LHCN-M2 (cell line): Measurements from ENCODE around the gene TPI1. TPM values are rescaled to one million over a fixed set of nuclear protein-coding genes. Genes with fewer than 3 reads are reported as not detected.

Source experiments
- DNase-seq: peaks from one replicate; pipeline ENCODE4 v3.0.0-alpha.2; 2012; ENCODE audit warnings: low read depth
- polyA plus RNA-seq: library from polyadenylated mRNA; unstranded; fragments of >200 nt; gene quantifications from one replicate; pipeline ENCODE4 v1.2.1, GENCODE V29; 2012; ENCODE audit warnings: missing spikeins
- total RNA-seq: library from RNA; depleted of rRNA; stranded (reverse); fragments of >200 nt; gene quantifications from 2 replicates; pipeline ENCODE4 v1.2.3, GENCODE V29; 2014; rRNA removed

TPI1 gene
- total RNA-seq: 2,020 and 2,623 TPM in 2 replicates
- polyA plus RNA-seq: 1,858 TPM

DNA sequence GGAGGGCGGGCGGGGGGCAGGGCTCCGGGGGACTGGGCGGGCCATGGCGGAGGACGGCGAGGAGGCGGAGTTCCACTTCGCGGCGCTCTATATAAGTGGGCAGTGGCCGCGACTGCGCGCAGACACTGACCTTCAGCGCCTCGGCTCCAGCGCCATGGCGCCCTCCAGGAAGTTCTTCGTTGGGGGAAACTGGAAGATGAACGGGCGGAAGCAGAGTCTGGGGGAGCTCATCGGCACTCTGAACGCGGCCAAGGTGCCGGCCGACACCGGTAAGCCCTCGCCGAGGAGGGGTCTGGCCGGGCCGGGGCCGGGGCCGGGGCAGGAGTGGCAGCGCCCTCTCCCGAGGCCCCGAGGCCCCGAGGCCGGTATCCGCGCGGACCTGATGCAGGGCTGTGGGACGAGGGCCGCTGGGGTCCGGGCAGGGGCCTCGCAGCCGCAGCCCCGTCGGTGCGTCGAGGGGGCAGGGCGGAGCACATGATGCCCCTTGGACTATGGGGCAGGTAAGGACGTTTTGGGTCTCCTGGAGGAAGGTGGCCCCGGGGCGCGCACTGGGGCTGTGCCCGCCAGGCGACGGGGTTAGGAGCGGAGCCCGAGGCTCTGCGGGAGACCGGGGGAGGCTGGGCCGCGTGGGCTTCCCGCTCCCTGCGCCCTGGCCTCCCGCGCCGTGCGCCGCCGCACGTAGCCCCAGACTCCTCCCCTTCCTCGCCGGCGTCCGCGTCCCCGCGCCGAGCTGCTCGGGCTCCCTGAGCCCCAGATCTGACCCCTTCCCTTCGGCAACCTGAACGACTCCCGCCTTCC, at the start of gene TPI1:
Gene TPI1 (plus strand): TSS at position 119 of the 798 bp plus-strand sequence. CDS start 36 bp downstream, at position 155.
- peak; percentile 77 for DNase-seq

GRCh38 chr12:6817662-6818157, 49.6 kb upstream of the TPI1 start:
- no peak for DNase-seq

- DNase-seq: no peak
These were observed 49.1 kb upstream of the TPI1 start for GRCh38 chr12:6818222-6818621.

DNA sequence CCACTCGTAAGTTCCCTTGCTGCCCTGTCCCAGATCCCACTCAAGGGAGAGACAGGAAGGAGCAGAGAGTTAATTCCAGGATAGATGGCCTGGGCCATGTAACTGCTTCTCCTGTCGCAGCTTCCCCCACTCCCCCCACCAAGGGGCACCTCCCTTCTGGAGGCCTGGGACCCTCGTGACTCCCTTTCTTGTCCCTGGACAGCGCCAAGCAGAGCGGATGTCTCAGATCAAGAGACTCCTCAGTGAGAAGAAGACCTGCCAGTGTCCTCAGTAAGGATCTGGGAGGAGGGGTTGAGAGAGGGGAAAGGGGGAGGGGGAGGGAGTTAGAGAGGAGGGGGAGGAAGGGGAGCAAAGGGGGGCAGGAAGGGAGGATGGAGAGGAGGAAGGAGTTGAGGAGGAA, 48.7 kb upstream of the TPI1 start:
- DNase-seq: no peak

GRCh38 chr12:6819106-6820030, 48.0 kb upstream of the TPI1 start:
- no peak for DNase-seq

DNA sequence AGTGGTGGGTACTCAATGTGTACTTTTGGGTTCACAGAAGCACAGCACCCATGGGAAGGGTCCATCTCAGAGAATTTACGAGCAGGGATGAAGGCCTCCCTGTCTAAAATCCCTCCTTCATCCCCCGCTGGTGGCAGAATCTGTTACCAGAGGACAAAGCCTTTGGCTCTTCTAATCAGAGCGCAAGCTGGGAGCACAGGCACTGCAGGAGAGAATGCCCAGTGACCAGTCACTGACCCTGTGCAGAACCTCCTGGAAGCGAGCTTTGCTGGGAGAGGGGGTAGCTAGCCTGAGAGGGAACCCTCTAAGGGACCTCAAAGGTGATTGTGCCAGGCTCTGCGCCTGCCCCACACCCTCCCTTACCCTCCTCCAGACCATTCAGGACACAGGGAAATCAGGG, 47.2 kb upstream of the TPI1 start:
- no peak for DNase-seq

GRCh38 chr12:6821591-6822425, 45.5 kb upstream of the TPI1 start, which contains the start of gene GPR162:
Gene GPR162 (plus strand): TSS chr12:6821821. CDS start chr12:6823899, 2,078 bp downstream.
- DNase-seq: peak; percentile 21

DNA sequence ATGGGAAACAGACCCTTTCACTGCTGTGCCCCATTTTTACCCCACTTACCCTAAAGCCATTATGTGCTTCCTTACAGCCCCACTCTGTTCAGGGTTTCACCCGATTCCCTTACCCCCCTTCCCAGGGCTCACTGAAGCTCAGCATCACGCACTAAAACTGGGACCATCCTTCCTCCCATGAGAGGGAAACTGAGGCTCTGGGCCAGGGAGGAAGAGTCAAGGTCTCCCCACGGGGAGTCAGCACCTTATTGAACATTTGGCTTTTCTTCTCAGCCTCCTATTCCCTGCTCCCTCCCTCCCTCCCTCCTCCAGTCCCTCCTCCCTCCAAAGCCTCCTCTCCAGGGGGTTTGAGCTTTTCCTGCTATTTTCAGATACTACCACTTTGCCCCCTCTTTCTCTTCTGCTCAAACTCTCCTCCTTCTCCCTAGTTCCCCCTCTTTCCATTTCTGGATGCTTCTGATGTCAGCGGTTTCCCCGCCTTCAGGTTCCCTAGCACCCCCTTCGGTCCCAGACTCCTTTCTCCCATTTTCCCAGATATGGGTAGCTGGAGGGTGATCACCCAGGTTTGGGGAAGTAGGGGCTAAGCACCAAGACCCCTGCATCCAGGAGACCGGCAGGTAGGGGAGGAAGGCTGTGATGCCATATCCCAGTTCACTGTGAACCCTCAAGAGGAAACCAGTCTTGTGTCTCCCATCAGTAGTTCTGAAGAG, 44.8 kb upstream of the TPI1 start:
- no peak for DNase-seq

DNA sequence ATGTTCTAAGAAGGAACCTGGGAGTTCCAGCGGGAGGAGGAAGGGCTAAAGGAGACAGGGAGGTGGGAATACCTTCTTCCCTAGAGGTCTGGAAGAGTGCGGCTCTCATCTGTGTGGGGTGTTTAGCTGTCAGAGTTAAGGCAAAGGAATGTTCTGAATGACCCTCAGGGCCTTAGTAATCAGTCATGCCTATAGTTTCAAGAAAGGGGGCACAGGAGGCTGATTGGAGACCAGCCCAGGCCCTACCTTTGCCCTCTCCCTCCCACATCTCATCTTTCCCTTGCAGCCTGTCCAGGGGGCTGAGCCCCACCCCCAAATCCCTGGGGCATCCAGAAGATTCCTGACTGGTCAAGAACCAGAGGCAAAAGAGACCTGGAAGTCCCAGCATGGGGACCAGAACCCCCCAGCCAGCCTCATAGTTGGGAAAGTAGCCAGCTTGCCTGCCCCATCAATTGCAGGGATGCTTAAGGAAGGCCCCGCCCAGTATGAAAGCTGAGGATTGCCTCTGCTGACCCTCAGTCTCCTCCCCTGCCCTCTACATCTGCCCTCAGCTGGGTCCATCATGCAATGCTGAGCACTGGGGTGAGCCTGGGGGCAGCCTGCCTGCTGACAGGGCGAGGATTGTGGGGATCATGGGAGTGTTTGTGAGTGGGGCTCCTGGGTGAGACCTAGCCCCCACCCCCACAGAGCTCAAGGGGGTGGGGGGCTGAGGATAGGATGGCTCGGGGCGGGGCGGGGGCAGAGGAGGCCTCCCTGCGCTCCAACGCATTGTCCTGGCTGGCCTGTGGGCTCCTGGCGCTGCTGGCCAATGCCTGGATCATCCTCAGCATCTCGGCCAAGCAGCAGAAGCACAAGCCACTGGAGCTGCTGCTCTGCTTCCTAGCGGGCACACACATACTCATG, 43.9 kb upstream of the TPI1 start:
- DNase-seq: no peak

- no peak for DNase-seq
These were observed 43.1 kb upstream of the TPI1 start for GRCh38 chr12:6824085-6824775.

- DNase-seq: peak; percentile 58
These were observed 42.4 kb upstream of the TPI1 start for GRCh38 chr12:6824901-6825381.

- peak; percentile 82 for DNase-seq
These were observed 41.8 kb upstream of the TPI1 start for GRCh38 chr12:6825398-6826124.

- no peak for DNase-seq
These were observed 41.1 kb upstream of the TPI1 start for GRCh38 chr12:6826125-6826733.

- DNase-seq: no peak
These were observed 40.4 kb upstream of the TPI1 start for GRCh38 chr12:6826734-6827436.

DNA sequence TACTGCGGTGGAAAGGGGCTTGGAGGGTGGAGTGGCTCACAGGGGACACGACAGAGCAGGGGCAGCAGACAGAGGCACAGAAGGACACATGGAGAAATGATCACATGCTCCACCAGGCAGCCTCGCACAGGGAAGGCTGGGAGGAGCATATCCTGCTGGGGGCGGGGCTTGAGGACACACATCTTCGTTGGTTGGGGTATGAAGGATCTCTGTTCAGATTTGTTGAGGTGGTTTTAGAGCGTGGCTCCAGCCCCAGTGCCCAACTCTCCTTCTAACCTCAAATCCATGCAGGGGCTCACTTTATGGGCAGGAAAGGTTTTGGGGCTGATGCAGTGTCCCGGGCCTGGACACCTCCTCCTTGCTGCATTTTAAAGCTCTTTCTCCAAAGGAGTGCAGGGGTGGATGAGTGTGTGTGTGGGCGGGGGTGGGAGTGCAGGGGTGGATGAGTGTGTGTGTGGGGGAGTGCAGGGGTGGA, 39.9 kb upstream of the TPI1 start:
- DNase-seq: peak; percentile 84

GRCh38 chr12:6827982-6828780, 39.1 kb upstream of the TPI1 start, which contains the start of gene P3H3:
Gene P3H3 (plus strand): TSS chr12:6828407. CDS start chr12:6828441, 34 bp downstream.
- DNase-seq: peak; percentile 59
